Epithelial cell of esophagus (primary cell): ENCODE results near the gene NEU3.

Experiments used
- DNase-seq: peaks from one replicate; pipeline ENCODE4 v3.0.0; 2010; ENCODE audit warnings: low read depth
- H3K4me3 ChIP-seq: 2 replicates; pipeline ENCODE4 v1.5.1; 2011; ENCODE audit warnings: mild to moderate bottlenecking, low read length, control low read depth
- TF ChIP-seq, protein P1 (sequence below): IDR thresholded peaks from 2 replicates; pipeline ENCODE4 v1.5.1; 2011; ENCODE audit warnings: low read depth, mild to moderate bottlenecking, low read length, control low read depth, inconsistent platforms; ENCODE audit not compliant: insufficient read depth; ENCODE audit errors: missing control alignments

Gene NEU3

DNA sequence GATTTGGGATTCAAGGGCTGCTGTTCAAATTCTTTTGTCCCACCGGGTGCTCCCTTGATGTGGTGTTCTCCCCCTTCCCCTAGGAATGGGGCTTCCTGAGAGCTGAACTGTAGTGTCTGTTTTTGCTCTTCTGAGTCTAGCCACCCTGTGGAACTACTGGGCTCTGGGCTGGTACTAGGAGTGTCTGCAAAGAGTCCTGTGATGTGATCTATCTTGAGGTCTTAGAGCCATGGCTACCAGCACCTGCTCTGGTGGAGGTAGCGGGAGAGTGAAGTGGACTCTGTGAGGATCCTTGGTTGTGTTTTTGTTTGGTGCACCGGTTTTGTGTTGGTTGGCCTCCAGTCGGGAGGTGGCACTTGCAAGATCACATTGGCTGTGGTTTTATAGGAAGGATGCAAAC is 61.8 kb downstream of the NEU3 start:
- TF ChIP-seq, protein P1, sequence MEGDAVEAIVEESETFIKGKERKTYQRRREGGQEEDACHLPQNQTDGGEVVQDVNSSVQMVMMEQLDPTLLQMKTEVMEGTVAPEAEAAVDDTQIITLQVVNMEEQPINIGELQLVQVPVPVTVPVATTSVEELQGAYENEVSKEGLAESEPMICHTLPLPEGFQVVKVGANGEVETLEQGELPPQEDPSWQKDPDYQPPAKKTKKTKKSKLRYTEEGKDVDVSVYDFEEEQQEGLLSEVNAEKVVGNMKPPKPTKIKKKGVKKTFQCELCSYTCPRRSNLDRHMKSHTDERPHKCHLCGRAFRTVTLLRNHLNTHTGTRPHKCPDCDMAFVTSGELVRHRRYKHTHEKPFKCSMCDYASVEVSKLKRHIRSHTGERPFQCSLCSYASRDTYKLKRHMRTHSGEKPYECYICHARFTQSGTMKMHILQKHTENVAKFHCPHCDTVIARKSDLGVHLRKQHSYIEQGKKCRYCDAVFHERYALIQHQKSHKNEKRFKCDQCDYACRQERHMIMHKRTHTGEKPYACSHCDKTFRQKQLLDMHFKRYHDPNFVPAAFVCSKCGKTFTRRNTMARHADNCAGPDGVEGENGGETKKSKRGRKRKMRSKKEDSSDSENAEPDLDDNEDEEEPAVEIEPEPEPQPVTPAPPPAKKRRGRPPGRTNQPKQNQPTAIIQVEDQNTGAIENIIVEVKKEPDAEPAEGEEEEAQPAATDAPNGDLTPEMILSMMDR, result no peak
- H3K4me3 ChIP-seq, result no peak overlapping the region
- no peak for DNase-seq

DNA sequence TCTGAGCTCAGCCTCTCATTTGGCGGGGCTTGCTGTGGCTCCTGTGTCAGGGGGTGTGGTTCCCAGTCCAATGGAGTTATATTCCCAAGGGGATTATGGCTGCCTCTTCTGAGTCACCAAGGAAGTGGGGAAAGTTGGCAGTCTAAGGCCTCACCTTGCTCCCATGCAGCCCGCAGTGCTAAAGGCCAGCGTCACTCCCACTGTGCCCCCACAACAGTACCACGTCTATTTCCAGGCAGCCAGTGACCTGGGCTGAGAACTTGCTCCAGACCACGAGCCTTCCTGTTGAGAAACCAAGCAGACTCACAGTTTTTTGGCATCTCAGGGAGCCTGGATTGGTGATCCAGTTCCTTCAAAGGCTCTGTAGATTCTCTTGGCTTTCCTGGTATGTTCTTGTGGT is 62.3 kb downstream of the NEU3 start:
- TF ChIP-seq, protein P1, result no peak
- no peak overlapping the region for H3K4me3 ChIP-seq
- no peak for DNase-seq

DNA sequence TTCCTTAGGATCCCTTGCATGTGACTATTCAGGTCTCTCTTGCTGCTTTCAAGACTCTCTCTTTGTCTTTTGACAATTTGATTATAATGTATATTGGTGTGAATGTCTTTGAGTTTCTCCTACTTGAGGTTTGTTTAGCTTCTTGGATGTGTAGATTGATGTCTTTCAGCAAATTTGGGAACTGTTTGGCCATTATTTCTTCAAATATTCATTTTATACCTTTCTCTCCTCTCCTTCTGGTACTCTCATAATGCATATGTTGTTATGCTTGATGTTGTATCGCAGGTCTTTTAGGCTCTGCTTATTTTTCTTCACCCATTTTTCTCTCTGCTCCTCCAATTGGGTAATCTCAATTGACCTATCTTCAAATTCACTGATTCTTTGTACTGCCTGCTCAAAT is 63.7 kb downstream of the NEU3 start:
- H3K4me3 ChIP-seq, result no peak overlapping the region
- no peak for DNase-seq
- TF ChIP-seq, protein P1, result no peak

DNA sequence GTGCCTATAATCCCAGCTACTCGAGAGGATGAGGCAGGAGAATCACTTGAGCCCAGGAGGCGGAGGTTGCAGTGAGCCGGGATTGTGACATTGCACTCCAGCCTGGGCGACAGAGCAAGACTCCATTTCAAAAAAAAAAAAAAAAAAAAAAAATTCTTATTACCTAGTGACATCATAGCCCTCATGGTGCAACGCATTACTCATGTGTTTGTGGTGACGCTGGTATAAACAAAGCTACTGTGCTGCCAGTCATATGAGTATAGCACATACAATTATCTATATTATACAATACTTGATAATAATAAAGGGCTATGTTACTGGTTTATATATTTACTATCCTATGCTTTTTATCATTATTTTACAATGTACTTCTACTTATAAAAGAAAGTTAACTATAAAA is 66.8 kb downstream of the NEU3 start:
- no peak overlapping the region for H3K4me3 ChIP-seq
- DNase-seq, result peak; percentile 27
- TF ChIP-seq, protein P1, result no peak

DNA sequence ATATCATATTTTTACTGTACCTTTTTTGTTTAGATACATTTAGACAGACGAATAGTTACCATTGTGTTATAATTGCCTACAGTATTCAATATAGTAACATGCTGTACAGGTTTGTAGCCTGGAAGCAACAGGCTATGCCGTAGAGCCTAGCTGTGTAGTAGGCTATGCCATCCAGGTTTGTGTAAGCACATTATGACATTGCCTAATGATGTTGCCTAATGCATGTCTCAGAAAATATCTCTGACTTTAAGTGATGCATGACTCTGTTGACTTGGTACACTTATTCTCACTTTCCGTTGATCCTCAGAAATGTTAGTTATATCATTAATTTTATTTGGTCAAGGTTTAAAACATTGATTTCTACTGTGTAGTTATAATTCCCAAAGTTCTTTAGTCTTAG is 68.1 kb downstream of the NEU3 start:
- H3K4me3 ChIP-seq, result no peak overlapping the region
- DNase-seq, result peak; percentile 45
- TF ChIP-seq, protein P1, result no peak

DNA sequence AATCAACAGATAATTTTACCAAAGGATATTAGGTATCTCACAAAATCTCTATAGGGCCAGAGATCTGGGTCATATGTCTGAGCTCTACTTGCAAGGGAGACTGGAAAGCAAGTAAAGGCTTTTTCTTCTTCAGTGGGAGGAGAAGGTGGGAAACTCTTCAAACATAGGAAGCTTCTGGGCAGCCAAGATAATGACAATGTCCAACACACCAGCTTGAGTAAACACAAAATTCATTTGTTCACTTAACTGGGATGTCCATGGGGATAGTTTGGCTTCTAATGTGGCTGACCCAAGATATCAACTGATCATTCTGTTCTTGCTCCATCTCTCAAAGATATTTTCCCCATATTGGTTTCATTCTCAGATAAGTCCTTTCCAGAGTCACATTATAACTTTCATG is 70.6 kb downstream of the NEU3 start:
- no peak for DNase-seq
- TF ChIP-seq, protein P1, result no peak

DNA sequence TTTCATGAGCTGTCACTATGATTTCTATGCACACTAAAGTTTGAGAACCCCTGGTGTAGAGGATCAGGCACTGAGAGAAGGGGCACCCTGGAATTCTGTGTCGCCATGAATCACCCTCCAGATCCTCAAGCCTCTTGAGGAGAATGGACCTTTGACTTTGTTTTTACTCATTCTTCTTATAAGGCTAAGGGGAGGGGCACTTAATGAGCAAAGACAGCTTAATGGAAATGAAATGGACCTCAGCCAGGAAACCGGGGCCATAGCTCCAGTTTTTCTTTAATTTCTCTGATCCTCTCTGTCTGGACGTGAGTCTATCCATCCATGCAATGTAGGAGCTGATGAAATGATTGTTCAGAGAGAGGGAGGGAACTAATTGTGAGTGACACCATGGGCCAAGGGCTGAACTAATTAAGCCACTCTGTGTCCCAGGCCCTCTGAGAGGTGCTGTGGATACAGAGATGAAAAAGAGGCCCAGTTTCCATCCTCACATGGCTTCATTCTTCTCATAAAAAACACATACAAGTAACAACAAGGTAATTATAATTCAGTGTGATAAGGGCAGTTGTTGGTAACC is 75.1 kb downstream of the NEU3 start:
- H3K4me3 ChIP-seq, result no peak overlapping the region
- no peak for DNase-seq
- TF ChIP-seq, protein P1, result no peak

More for the DNA sequence above, 70.6 kb downstream of the NEU3 start:
- H3K4me3 ChIP-seq, result no peak overlapping the region
